Kasumi-1 (cell line): ENCODE measurements around the gene LOXHD1.

Source experiments
- DNase-seq, 2 experiments: peaks; one replicate each; lab custom pipeline; 2025; lab: John Stamatoyannopoulos, UW

The LOXHD1 gene

GRCh38 chr18:46672062-46672970 lies 15.3 kb upstream of the LOXHD1 start:
- DNase-seq = no peak

GRCh38 chr18:46668694-46669093 lies 11.7 kb upstream of the LOXHD1 start:
- DNase-seq = no peak

- no peak for DNase-seq
These were observed 11.1 kb upstream of the LOXHD1 start for GRCh38 chr18:46668135-46668534.

GRCh38 chr18:46663539-46663938 lies 6.5 kb upstream of the LOXHD1 start:
- DNase-seq = no peak

GRCh38 chr18:46660957-46661749 lies 4.1 kb upstream of the LOXHD1 start:
- no peak for DNase-seq

- DNase-seq = no peak
These were observed 2.5 kb upstream of the LOXHD1 start for GRCh38 chr18:46659484-46659883.

- no peak for DNase-seq
These were observed 500 bp downstream of the LOXHD1 start for GRCh38 chr18:46656326-46657114.

- DNase-seq = no peak
These were observed 4.6 kb downstream of the LOXHD1 start for GRCh38 chr18:46652372-46652771.

- no peak for DNase-seq
These were observed 6.3 kb downstream of the LOXHD1 start for GRCh38 chr18:46650681-46651080.

GRCh38 chr18:46649071-46649862 lies 7.8 kb downstream of the LOXHD1 start:
- no peak for DNase-seq

GRCh38 chr18:46646468-46646867 lies 10.6 kb downstream of the LOXHD1 start:
- no peak for DNase-seq

- DNase-seq = no peak
These were observed 14.5 kb downstream of the LOXHD1 start for GRCh38 chr18:46642561-46642960.

GRCh38 chr18:46641917-46642316 lies 15.1 kb downstream of the LOXHD1 start:
- no peak for DNase-seq

GRCh38 chr18:46639386-46639785 lies 17.6 kb downstream of the LOXHD1 start:
- no peak for DNase-seq

GRCh38 chr18:46636040-46636630 lies 20.9 kb downstream of the LOXHD1 start:
- DNase-seq = no peak

- no peak for DNase-seq
These were observed 24.5 kb downstream of the LOXHD1 start for GRCh38 chr18:46632401-46633071.

GRCh38 chr18:46630991-46631390 lies 26.0 kb downstream of the LOXHD1 start:
- DNase-seq = no peak

GRCh38 chr18:46630160-46630559 lies 26.9 kb downstream of the LOXHD1 start:
- DNase-seq = no peak

GRCh38 chr18:46629361-46629760 lies 27.7 kb downstream of the LOXHD1 start:
- no peak for DNase-seq

GRCh38 chr18:46628206-46628605 lies 28.8 kb downstream of the LOXHD1 start:
- no peak for DNase-seq
